Medulla oblongata (tissue), 1 donor: ENCODE data around the gene GLIPR2.
"Not testable (repeated sequence)": the region's sequence is repeated elsewhere in the genome, so short reads cannot be mapped to it uniquely, and the experiment has no call there.

ENCODE experiments used
- DNase-seq: peaks from one replicate; pipeline ENCODE4 v3.0.0-alpha.2; 2015; ENCODE audit errors: extremely low spot score

GLIPR2 gene, protein sequence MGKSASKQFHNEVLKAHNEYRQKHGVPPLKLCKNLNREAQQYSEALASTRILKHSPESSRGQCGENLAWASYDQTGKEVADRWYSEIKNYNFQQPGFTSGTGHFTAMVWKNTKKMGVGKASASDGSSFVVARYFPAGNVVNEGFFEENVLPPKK

DNA sequence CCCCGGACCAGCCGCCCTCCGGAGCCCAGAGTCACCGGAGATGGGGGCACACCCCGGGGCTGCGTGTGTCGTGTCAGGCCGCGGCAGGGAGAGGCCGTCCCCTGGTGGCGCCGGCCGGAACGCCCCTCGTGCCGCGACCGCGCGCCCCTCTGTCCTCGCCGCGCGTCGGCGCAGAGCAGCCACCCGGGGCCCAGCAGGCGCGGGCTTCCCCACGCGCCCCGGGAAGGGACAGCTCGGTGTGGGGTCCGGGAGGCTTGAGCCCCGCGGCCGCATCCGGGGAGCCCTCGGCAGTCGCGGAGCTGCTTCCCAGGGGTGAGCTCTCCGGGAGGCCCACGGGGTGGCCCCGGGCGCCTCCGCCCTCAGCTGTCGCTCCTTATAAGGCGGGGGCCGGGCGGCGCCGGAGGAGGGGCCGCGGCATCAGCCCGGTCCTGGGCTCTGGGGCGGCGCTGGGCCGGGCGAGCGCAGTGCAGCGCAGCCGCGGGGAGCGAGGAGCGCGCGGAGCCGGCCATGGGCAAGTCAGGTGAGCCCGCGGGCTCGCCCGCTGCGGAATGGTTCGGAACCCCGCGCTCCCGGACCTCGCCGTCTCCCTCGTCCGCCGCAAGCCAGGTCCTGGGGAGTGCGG, at the start of gene GLIPR2:
TSS of gene GLIPR2 (plus strand) at position 462 of the 622 bp plus-strand sequence. CDS start at position 508, 46 bp downstream.
- peak; percentile 81 for DNase-seq

- not testable (repeated sequence) for DNase-seq
These were observed 49.5 kb upstream of the GLIPR2 start for GRCh38 chr9:36087054-36087453.

DNA sequence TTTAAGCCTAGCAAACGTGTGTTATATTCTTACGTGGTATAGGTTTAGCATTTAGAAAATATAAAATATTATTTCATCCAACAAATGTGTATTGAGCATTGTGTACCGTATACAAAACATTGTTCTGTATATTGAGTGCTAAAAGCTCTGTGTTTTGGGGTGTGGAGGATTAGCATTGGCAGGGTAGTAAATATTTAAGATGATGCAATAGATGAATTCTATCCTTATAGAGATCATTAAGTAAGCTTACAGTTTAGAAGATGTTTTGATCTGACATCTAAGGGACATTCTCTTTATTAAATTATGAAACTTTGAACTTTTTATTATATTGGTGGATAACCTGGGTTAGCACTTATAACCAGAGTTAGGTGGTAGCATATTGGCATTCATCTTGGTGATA, 48.5 kb upstream of the GLIPR2 start:
- DNase-seq: no peak

- no peak for DNase-seq
These were observed 45.2 kb upstream of the GLIPR2 start for GRCh38 chr9:36091026-36091953.

DNA sequence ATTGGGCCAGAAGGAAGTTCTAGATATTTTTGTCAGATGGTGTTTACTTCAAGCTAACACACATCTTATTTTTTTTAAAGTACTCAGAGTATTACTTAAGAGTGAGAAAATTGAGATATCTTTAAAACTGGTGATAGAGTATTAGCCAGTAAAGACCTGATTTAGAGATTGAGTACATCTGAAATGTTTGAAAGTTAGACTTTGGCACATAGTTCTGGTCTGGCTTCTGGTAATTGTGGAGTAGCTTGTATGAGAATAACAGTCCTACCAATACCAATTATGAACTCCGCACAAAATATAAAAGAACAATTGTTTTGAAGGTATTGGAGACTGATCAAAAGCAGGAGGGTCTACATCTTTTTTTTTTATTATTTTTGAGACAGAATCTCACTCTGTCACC, 44.5 kb upstream of the GLIPR2 start:
- DNase-seq: no peak

- DNase-seq: peak; percentile 74
These were observed 43.9 kb upstream of the GLIPR2 start for GRCh38 chr9:36092509-36093215.

- no peak for DNase-seq
These were observed 43.1 kb upstream of the GLIPR2 start for GRCh38 chr9:36093384-36093783.

DNA sequence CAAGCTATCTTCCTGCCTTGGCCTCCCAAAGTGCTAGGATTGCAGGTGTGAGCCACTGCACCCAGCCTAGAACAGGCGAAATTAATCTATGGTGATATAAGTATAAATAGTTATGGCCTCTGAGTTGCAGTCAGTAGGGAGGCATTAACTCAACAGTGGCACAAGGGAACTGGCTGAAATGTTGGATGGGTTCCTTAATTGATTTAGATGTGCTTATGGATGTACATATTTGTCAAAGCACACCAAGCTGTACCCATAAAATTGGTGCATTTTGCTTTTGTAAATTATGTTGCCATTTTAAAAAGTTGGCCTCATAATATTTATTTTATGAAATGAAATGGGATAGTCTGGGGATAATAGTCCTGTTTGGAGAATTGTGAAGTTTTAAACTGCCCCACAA, 36.8 kb upstream of the GLIPR2 start:
- no peak for DNase-seq

GRCh38 chr9:36100532-36100931, 36.0 kb upstream of the GLIPR2 start:
- DNase-seq: no peak

DNA sequence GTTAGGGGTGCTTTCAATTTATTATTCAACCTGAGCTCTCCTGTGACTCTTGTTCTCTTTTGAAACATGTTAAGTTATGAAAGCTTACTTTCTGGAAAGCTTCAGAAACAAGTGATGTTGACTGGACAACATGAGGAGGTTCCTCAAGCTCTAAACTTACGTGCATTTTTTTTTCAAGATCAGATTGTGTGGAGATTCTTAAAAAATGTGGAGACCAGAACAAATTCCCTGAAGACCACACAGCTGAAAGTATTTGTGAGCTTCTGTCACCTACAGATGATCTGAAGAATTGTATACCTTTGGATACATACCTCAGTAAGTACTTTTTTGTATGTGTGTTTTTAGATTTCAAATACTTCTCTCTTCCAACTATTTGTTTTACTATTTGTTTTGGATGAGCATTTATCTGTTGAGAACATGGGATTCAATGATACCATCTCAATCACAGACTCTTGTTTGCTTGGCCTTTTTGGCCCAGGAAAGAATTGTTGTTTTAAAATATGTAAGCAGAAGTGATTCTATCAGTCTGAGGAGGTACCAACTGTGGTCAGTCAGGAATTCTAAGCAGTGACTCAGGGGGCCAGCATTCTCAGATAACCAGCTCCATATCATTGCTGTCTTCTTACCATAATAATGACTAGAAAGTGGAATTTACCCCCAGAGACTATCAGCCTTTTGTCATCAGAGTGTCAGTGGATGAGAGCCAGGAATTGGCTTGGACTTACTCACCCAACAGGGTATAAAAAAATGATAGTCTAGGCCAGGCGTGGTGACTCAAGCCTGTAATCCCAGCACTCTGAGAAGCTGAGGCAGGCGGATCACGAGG, 34.4 kb upstream of the GLIPR2 start:
- DNase-seq: no peak

GRCh38 chr9:36102742-36103495, 33.6 kb upstream of the GLIPR2 start:
- peak; percentile 90 for DNase-seq

DNA sequence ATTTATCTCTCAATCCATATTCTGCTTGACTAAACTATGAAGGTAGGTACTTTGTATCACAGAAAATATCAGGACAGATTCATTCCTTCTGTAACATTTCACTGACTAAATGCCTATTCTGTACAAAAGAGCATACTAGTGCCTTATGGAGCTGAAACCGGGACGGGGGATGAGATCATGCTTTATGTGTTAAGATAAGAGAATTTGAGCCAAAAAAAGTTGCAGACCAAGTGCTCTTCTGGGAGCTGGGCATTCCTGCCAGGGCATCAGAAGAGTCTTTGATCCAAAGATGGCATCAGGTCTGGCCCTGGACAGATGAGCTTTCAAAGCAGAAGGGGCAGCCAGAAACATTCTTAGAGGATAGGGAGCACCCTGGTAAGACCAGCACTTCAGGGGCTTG, 27.5 kb upstream of the GLIPR2 start:
- no peak for DNase-seq

DNA sequence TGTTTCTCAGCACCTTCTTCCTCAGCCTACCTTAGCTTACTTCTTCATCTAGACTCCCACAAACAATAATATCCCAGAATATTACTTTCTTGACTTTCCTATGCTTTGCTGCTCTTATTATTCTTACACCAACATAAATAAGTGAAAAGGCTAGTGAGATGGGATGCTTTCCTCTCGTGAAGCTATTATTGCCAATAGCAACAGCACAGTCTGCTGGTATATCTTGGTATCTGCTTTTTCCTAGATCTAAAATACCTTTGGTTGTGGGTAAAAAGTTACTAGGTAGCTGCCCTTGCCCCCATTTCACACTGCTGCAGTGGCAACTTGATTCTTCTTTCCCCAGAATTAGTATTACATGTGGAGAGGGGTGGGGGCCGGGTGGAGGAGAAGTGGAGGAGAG, 26.1 kb upstream of the GLIPR2 start:
- DNase-seq: no peak

- DNase-seq: no peak
These were observed 24.0 kb upstream of the GLIPR2 start for GRCh38 chr9:36112516-36112915.

DNA sequence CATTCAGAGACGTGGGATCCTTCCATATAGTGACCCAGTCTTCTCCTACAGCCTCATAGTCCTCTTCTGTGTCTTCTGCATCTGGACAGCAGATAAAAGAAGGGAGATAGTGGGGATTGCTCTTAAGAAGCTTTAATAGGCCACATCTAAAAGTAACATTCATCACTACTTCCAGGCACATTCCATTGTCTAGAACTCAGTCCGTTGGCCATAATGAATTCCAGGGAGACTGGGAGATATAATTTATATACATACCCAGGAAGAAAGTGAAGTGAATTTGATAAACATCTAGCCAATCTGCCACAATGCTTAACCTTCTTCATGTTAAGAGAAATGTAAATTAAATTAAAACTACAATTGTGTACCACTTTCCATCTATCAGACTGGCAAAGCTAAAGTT, 22.5 kb upstream of the GLIPR2 start:
- no peak for DNase-seq

GRCh38 chr9:36116593-36116992, 19.9 kb upstream of the GLIPR2 start:
- no peak for DNase-seq

- no peak for DNase-seq
These were observed 18.3 kb upstream of the GLIPR2 start for GRCh38 chr9:36118201-36118600.

DNA sequence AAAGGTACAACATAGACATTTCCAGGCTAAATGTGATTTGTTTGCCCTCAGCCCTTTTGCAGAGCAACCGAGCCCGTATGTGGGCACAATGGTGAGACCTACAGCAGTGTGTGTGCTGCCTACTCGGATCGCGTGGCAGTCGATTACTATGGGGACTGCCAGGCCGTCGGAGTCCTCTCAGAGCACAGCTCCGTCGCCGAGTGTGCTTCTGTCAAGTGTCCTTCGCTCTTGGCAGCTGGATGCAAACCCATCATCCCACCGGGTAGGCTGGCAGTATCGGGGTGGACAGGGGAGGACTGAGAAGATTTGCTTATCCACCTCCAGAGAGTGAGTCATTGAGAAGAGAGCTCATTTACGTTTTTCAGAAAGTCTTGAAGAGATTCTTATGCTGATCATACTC, 17.8 kb upstream of the GLIPR2 start:
- DNase-seq: no peak

- DNase-seq: no peak
These were observed 17.1 kb upstream of the GLIPR2 start for GRCh38 chr9:36119476-36119875.

- no peak for DNase-seq
These were observed 15.8 kb upstream of the GLIPR2 start for GRCh38 chr9:36120705-36121104.

DNA sequence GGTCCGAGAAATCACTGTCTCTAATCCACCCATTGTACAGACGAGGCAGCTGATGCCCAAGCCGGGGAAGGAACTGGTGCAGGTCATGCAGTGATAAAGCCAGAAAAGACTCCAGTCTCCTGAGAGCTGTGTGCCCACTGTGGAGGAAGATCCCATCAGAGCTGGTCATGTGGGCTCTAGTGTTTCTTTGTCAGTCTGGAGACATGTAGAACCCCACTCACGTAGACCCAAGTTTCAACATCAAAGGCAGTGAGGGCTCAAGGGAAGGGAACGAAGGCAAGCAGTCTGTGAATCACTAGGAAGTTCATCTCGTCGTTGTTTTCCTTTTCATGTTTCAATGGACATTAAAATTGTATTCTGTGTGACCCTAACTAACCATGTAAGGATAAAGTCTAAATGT, 14.6 kb upstream of the GLIPR2 start:
- DNase-seq: no peak
